Activated B cell treated with CpG ODN at 0.5 μM for 24 hours (primary cell): Measurements from ENCODE around the gene JDP2. TPM values are rescaled to one million over a fixed set of nuclear protein-coding genes. Genes with fewer than 3 reads are reported as not detected.

Source experiments
- ATAC-seq: fragments of 200-7000 bp; cut with Tn5 transposase; one replicate; pipeline ENCODE4 v1.10.0; 2021; ENCODE audit warnings: low read depth, mild to moderate bottlenecking, moderate library complexity
- CTCF ChIA-PET: fragments of 350-600 bp; sonication (Branson Sonifier 250); formaldehyde crosslinking; loops from one replicate; lab custom pipeline; 2021; ENCODE audit warnings: antibody characterized with exemption; lab: Charles Lee
- POLR2A ChIA-PET: fragments of 350-600 bp; sonication (Branson Sonifier 250); formaldehyde crosslinking; loops from one replicate; lab custom pipeline; 2021; ENCODE audit warnings: antibody characterized with exemption; lab: Charles Lee
- DNase-seq: peaks from one replicate; pipeline ENCODE4 v3.0.0; 2022
- H3K27ac Mint-ChIP-seq: one replicate; pipeline ENCODE4 v1.8.0; 2020; ENCODE audit warnings: mixed read lengths
- H3K27me3 Mint-ChIP-seq: one replicate; pipeline ENCODE4 v1.8.0; 2021; ENCODE audit warnings: mixed read lengths
- H3K36me3 Mint-ChIP-seq: one replicate; pipeline ENCODE4 v1.8.0; 2021; ENCODE audit warnings: low read depth, mixed read lengths
- H3K4me1 Mint-ChIP-seq: one replicate; pipeline ENCODE4 v1.8.0; 2021; ENCODE audit warnings: mixed read lengths
- H3K4me3 Mint-ChIP-seq: one replicate; pipeline ENCODE4 v1.8.0; 2020; ENCODE audit warnings: mild to moderate bottlenecking, mixed read lengths
- H3K9me3 Mint-ChIP-seq: one replicate; pipeline ENCODE4 v1.8.0; 2020; ENCODE audit warnings: mixed read lengths
- CTCF ChIP-seq: fragments of 200-600 bp; IDR thresholded peaks from one replicate; pipeline ENCODE4 v1.8.0; 2022; ENCODE audit warnings: antibody characterized with exemption, mild to moderate bottlenecking
- intact Hi-C: fragments of 100-400 bp; cut with micrococcal nuclease; formaldehyde crosslinking; loops from one replicate; pipeline ENCODE4 v1.15.1; 2024
- total RNA-seq: library from RNA; stranded (reverse); gene quantifications from 2 replicates; pipeline ENCODE4 v1.2.3, GENCODE V29; 2022

The JDP2 gene
- total RNA-seq, 1 donor from 2014 or later: 21.2 TPM

GRCh38 chr14:75456997-75457335 lies 29.1 kb downstream of the JDP2 start:
- ATAC-seq (no peak), DNase-seq (no peak)
- peaks cover 30% of the 10 kb centered on the region for H3K36me3 Mint-ChIP-seq
- H3K9me3 Mint-ChIP-seq: no peaks in the 10 kb centered on the region
- intact Hi-C loops: no loop called here
- ChIA-PET POLR2A (interaction anchor here (0.5 kb wide), 1 partner anchor 148 kb away, joined by 11 read pairs; no protein-coding TSS in a partner anchor), CTCF (no interaction called here)
- H3K4me1 Mint-ChIP-seq: peaks cover 16% of the 10 kb centered on the region
- H3K27ac Mint-ChIP-seq: no peak overlapping the region
- H3K27me3 Mint-ChIP-seq: no peaks in the 10 kb centered on the region
- no peak for TF ChIP-seq CTCF
- no peak overlapping the region for H3K4me3 Mint-ChIP-seq

- no peak overlapping the region for H3K4me3 Mint-ChIP-seq
- H3K27me3 Mint-ChIP-seq: no peaks in the 10 kb centered on the region
- H3K36me3 Mint-ChIP-seq: peaks cover 33% of the 10 kb centered on the region
- no peak for DNase-seq
- peaks cover 16% of the 10 kb centered on the region for H3K4me1 Mint-ChIP-seq
- TF ChIP-seq CTCF: no peak
- ChIA-PET CTCF (no interaction called here), POLR2A (interaction anchor here (0.5 kb wide), 1 partner anchor 149 kb away, joined by 11 read pairs; no protein-coding TSS in a partner anchor)
- intact Hi-C loops: no loop called here
- no peak overlapping the region for H3K27ac Mint-ChIP-seq
- no peak for ATAC-seq
- no peaks in the 10 kb centered on the region for H3K9me3 Mint-ChIP-seq
Observed at GRCh38 chr14:75457648-75458165, 29.9 kb downstream of the JDP2 start.

GRCh38 chr14:75458305-75458704 lies 30.5 kb downstream of the JDP2 start:
- H3K9me3 Mint-ChIP-seq: no peaks in the 10 kb centered on the region
- peak overlapping the region; percentile 13 for H3K27ac Mint-ChIP-seq
- peaks cover 39% of the 10 kb centered on the region for H3K36me3 Mint-ChIP-seq
- no peak for DNase-seq
- no peak overlapping the region for H3K4me3 Mint-ChIP-seq
- peaks cover 16% of the 10 kb centered on the region for H3K4me1 Mint-ChIP-seq
- ChIA-PET POLR2A (no interaction called here), CTCF (no interaction called here)
- no peak for TF ChIP-seq CTCF
- ATAC-seq: no peak
- no peaks in the 10 kb centered on the region for H3K27me3 Mint-ChIP-seq
- intact Hi-C loops: no loop called here

GRCh38 chr14:75459099-75459741 lies 31.4 kb downstream of the JDP2 start:
- POLR2A ChIA-PET: no interaction called here
- DNase-seq: no peak
- no peak for ATAC-seq
- H3K4me1 Mint-ChIP-seq: peaks cover 11% of the 10 kb centered on the region
- no peak overlapping the region for H3K27ac Mint-ChIP-seq
- no peaks in the 10 kb centered on the region for H3K9me3 Mint-ChIP-seq
- intact Hi-C loops: no loop called here
- H3K36me3 Mint-ChIP-seq: peaks cover 44% of the 10 kb centered on the region
- H3K4me3 Mint-ChIP-seq: no peak overlapping the region
- CTCF ChIA-PET: no interaction called here
- H3K27me3 Mint-ChIP-seq: no peaks in the 10 kb centered on the region
- TF ChIP-seq CTCF: no peak

- Mint-ChIP-seq H3K9me3 (no peaks in the 10 kb centered on the region), H3K4me3 (no peak overlapping the region), H3K27ac (no peak overlapping the region), H3K4me1 (peaks cover 11% of the 10 kb centered on the region), H3K27me3 (no peaks in the 10 kb centered on the region), H3K36me3 (peaks cover 44% of the 10 kb centered on the region)
- DNase-seq: no peak
- ATAC-seq: no peak
- TF ChIP-seq CTCF: no peak
- POLR2A ChIA-PET: no interaction called here
- intact Hi-C loops: no loop called here
- CTCF ChIA-PET: no interaction called here
Observed at GRCh38 chr14:75459791-75460190, 32.0 kb downstream of the JDP2 start.
